Lower leg skin (tissue), 4 donors: Measurements from ENCODE around the gene TPK1. TPM values are rescaled to one million over a fixed set of nuclear protein-coding genes. Genes with fewer than 3 reads are reported as not detected.

Source experiments
- DNase-seq, 2 donors: peaks; one replicate each; pipeline ENCODE4 v3.0.0-alpha.2; 2019; ENCODE audit warnings: low spot score in 2 of 2
- H3K4me3 ChIP-seq: fragments of 200-600 bp; sonication (generic); 2 replicates; pipeline ENCODE4 v1.5.1; 2017; ENCODE audit warnings: mild to moderate bottlenecking, low read depth; ENCODE audit not compliant: poor library complexity, severe bottlenecking
- CTCF ChIP-seq, 3 donors: fragments of 450-650 bp; IDR thresholded peaks; one replicate each; pipeline ENCODE4 v1.5.1; 2016; ENCODE audit warnings: antibody characterized with exemption in 3 of 3, mild to moderate bottlenecking in 3 of 3, moderate library complexity in 2 of 3
- POLR2A ChIP-seq, 2 donors: fragments of 450-650 bp; IDR thresholded peaks; one replicate each; pipeline ENCODE4 v1.6.1; 2016 to 2017; ENCODE audit warnings: antibody characterized with exemption in 2 of 2, mild to moderate bottlenecking in 1 of 2, moderate library complexity in 1 of 2
- WGBS, 2 donors: methylation state at CpG; one replicate each; pipeline ENCODE4 v1.1.5; 2018; 5-methylcytosine and 5-hydroxymethylcytosine counted together
- intact Hi-C: fragments of 100-400 bp; cut with DNase I; formaldehyde crosslinking; loops from one replicate; pipeline ENCODE4 v1.15.0; 2023; ENCODE audit warnings: low total_unique reads
- total RNA-seq, 4 donors: library from RNA; depleted of rRNA; stranded (reverse); fragments of >200 nt; gene quantifications; one replicate each; pipeline ENCODE4 v1.1.0, GENCODE V29; 2016

The TPK1 gene
- total RNA-seq, 4 donors from 2014 or later, result 1.1 to 5.5 (median 3.3) TPM

GRCh38 chr7:144529269-144529926, 306.5 kb downstream of the TPK1 start:
- intact Hi-C loops, result no loop called here
- 60 to 65% methylated on average over 3 of the region's 3 CpGs for WGBS, 2 donors
- DNase-seq, result no peak
- no peak for TF ChIP-seq CTCF (IDR thresholded peaks at IDR 0.05)
- no peak for TF ChIP-seq POLR2A (IDR thresholded peaks at IDR 0.05)
- no peak overlapping the region for H3K4me3 ChIP-seq

GRCh38 chr7:144528536-144529045, 307.3 kb downstream of the TPK1 start:
- no peak for TF ChIP-seq CTCF (IDR thresholded peaks at IDR 0.05)
- TF ChIP-seq POLR2A (IDR thresholded peaks at IDR 0.05), result no peak
- DNase-seq, result no peak
- WGBS, 2 donors, result 84 to 92% methylated on average over 4 of the region's 4 CpGs
- intact Hi-C loops, result no loop called here
- no peak overlapping the region for H3K4me3 ChIP-seq

GRCh38 chr7:144527051-144527471, 308.8 kb downstream of the TPK1 start:
- intact Hi-C loops, result no loop called here
- 65 to 75% methylated on average over 13 of the region's 13 CpGs for WGBS, 2 donors

GRCh38 chr7:144525956-144526355, 309.9 kb downstream of the TPK1 start:
- no peak for DNase-seq
- no peak overlapping the region for H3K4me3 ChIP-seq
- 49 to 60% methylated on average over 1 of the region's 1 CpG for WGBS, 2 donors
- intact Hi-C loops, result no loop called here
- TF ChIP-seq CTCF (IDR thresholded peaks at IDR 0.05) (no peak), POLR2A (IDR thresholded peaks at IDR 0.05) (no peak)

More at GRCh38 chr7:144527051-144527471, 308.8 kb downstream of the TPK1 start:
- no peak for DNase-seq
- no peak for TF ChIP-seq CTCF (IDR thresholded peaks at IDR 0.05)
- TF ChIP-seq POLR2A (IDR thresholded peaks at IDR 0.05), result no peak
- no peak overlapping the region for H3K4me3 ChIP-seq

- intact Hi-C loops, result no loop called here
- DNase-seq, result no peak
- TF ChIP-seq CTCF (IDR thresholded peaks at IDR 0.05), result no peak
- TF ChIP-seq POLR2A (IDR thresholded peaks at IDR 0.05), result no peak
- WGBS, 2 donors, result 84 to 90% methylated on average over 3 of the region's 3 CpGs
- no peak overlapping the region for H3K4me3 ChIP-seq
Measured at GRCh38 chr7:144524271-144524670, 311.6 kb downstream of the TPK1 start.

GRCh38 chr7:144523621-144524020, 312.2 kb downstream of the TPK1 start:
- WGBS, 2 donors, result 93 to 96% methylated on average over 3 of the region's 3 CpGs
- no peak for DNase-seq
- intact Hi-C loops, result no loop called here

More at GRCh38 chr7:144523621-144524020, 312.2 kb downstream of the TPK1 start:
- H3K4me3 ChIP-seq, result no peak overlapping the region
- TF ChIP-seq POLR2A (IDR thresholded peaks at IDR 0.05), result no peak
- no peak for TF ChIP-seq CTCF (IDR thresholded peaks at IDR 0.05)
